GM20000 (cell line): ENCODE measurements around the gene STK38L.

Source experiments
- DNase-seq: peaks from one replicate; pipeline ENCODE4 v3.0.0; 2012; ENCODE audit warnings: low spot score
- CTCF ChIP-seq: IDR thresholded peaks from 2 replicates; pipeline ENCODE4 v1.5.1; 2012; ENCODE audit warnings: mild to moderate bottlenecking, control low read depth; ENCODE audit errors: extremely low read depth, missing control alignments

Gene STK38L

GRCh38 chr12:27252934-27253333 lies 8.8 kb downstream of the STK38L start:
- TF ChIP-seq CTCF, result no peak
- DNase-seq, result no peak

- TF ChIP-seq CTCF, result no peak
- DNase-seq, result no peak
These were observed 9.3 kb downstream of the STK38L start for GRCh38 chr12:27253347-27253746.

- no peak for DNase-seq
- TF ChIP-seq CTCF, result no peak
These were observed 11.7 kb downstream of the STK38L start for GRCh38 chr12:27255806-27256205.

- no peak for TF ChIP-seq CTCF
- DNase-seq, result no peak
These were observed 13.2 kb downstream of the STK38L start for GRCh38 chr12:27257104-27257843.

GRCh38 chr12:27260746-27261145 lies 16.7 kb downstream of the STK38L start:
- no peak for TF ChIP-seq CTCF
- no peak for DNase-seq

GRCh38 chr12:27261866-27262265 lies 17.8 kb downstream of the STK38L start:
- TF ChIP-seq CTCF, result no peak
- no peak for DNase-seq

GRCh38 chr12:27270148-27270547 lies 26.1 kb downstream of the STK38L start:
- TF ChIP-seq CTCF, result no peak
- no peak for DNase-seq
